Coronary artery (tissue), 2 donors: ENCODE results near the gene FGF7.

Experiments
- DNase-seq: peaks from one replicate; pipeline ENCODE4 v3.0.0-alpha.2; 2017; ENCODE audit warnings: low spot score
- H3K27ac ChIP-seq, 2 donors: fragments of 200-600 bp; sonication (generic); one replicate each; pipeline ENCODE4 v1.5.1; 2016 to 2019
- H3K4me3 ChIP-seq: fragments of 200-600 bp; sonication (generic); 2 replicates; pipeline ENCODE4 v1.5.1; 2016; ENCODE audit warnings: mild to moderate bottlenecking, moderate library complexity
- TF ChIP-seq, protein P1 (sequence below): fragments of 200-600 bp; sonication (generic); IDR thresholded peaks from one replicate; pipeline ENCODE4 v1.5.1; 2019; ENCODE audit warnings: antibody characterized with exemption

Gene FGF7

DNA sequence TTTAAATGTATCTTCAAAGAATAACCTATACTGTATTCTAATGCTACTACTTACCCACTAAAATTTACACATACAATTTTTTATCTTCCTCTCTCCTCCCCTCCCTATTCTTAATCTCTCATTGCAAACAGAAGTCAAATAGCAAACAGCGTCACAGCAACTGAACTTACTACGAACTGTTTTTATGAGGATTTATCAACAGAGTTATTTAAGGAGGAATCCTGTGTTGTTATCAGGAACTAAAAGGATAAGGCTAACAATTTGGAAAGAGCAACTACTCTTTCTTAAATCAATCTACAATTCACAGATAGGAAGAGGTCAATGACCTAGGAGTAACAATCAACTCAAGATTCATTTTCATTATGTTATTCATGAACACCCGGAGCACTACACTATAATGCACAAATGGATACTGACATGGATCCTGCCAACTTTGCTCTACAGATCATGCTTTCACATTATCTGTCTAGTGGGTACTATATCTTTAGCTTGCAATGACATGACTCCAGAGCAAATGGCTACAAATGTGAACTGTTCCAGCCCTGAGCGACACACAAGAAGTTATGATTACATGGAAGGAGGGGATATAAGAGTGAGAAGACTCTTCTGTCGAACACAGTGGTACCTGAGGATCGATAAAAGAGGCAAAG lies 984 bp downstream of the FGF7 start:
- peak overlapping the region; percentile 67 for H3K4me3 ChIP-seq
- no peak for DNase-seq
- H3K27ac ChIP-seq: peak overlapping the region in 1 of 2 donors; percentile 72
- TF ChIP-seq, protein P1, sequence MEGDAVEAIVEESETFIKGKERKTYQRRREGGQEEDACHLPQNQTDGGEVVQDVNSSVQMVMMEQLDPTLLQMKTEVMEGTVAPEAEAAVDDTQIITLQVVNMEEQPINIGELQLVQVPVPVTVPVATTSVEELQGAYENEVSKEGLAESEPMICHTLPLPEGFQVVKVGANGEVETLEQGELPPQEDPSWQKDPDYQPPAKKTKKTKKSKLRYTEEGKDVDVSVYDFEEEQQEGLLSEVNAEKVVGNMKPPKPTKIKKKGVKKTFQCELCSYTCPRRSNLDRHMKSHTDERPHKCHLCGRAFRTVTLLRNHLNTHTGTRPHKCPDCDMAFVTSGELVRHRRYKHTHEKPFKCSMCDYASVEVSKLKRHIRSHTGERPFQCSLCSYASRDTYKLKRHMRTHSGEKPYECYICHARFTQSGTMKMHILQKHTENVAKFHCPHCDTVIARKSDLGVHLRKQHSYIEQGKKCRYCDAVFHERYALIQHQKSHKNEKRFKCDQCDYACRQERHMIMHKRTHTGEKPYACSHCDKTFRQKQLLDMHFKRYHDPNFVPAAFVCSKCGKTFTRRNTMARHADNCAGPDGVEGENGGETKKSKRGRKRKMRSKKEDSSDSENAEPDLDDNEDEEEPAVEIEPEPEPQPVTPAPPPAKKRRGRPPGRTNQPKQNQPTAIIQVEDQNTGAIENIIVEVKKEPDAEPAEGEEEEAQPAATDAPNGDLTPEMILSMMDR: no peak

DNA sequence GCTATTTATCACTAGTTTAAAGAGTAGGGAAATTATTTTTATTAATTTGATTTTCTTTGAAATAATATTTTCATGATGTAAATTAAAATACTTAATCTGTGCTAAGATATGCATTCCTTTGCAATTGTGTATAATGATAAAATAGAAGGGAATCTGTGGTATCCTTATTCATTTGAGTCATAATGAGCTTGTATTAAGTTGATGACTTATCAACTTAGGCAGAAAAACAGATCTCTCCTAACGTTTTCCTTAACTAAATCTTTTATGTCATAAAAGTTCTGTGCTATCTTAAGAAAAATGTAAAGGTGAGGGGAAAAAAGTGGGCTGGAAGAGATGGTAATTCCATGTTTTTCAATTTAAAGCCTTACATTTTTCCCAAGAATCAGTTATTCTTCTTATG lies 1.9 kb downstream of the FGF7 start:
- H3K27ac ChIP-seq: no peak overlapping the region
- TF ChIP-seq, protein P1: no peak
- no peak for DNase-seq
- peak overlapping the region; percentile 67 for H3K4me3 ChIP-seq

DNA sequence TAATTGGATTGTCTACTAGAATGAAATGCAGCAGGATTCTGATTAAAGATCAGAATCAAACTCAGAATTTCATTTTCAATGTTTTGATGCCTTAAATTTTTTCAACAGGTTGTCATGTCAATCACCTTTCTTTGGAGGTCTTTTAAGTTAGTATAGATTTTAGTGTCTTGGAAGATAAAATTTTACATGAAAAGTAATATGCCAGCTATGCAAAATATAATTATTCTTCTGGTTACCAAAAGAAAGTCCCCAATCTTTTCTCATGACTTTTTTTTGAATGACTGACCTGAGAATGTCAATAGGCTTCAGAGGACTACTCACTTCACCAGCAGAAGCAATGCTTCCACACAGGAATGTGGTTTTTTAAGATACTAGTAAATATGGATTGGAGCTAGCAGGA lies 4.3 kb downstream of the FGF7 start:
- TF ChIP-seq, protein P1: no peak
- Histone ChIP-seq H3K4me3 (peak overlapping the region; percentile 67), H3K27ac (peak overlapping the region in 1 of 2 donors; percentile 16)

DNA sequence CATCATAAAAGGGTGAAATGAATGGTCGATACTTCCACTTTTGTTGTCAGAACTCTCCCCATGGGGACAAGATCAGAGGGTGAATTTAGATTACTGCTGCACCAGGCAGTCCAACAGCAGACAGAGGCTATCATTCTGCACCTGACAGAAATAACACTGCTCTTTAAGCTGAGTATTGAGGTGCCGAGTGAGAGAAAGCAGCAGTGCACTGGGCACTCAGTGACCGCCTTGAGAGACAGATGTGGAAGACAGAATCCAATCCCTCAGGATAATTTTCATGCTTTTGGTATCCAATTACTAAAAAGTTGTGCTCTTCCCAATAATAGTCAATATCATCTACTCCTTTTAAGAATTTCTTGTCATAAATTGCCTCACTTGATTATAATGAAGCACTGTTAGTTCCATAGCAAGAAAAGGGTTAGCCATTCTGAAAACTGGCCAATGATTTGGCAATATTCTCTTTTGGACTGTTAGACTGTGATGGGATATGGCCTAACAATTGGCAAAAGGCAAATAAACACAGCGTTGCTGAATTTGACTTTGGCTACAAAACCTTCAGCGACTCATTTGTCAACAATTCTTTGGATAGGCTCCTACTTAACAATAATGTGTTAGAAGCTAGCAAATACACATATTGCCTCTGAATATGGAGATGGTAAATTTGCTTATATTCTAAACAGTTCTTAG lies 5.5 kb downstream of the FGF7 start:
- no peak for DNase-seq
- H3K27ac ChIP-seq: peak overlapping the region in 1 of 2 donors; percentile 70
- peak overlapping the region; percentile 67 for H3K4me3 ChIP-seq
- TF ChIP-seq, protein P1: no peak

More for the DNA sequence above, 4.3 kb downstream of the FGF7 start:
- no peak for DNase-seq

DNA sequence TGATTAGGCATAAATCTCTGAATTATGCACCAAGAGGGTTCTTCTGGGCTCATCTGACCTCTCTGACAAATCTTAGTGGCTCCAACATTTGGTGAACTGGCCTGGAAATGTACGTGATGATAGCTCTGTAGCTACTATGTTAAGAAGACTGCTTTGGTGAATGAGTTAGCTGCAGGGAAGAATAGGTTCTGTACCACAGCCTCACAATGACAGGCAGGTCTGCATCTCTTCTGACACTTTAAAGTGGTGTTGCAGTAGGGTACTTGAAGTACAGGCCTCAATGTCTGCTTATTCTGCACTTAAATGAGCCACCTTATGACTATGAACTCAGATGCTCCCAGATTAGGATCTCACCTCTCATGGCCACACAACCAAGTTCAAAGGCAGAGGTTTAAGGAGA lies 7.0 kb downstream of the FGF7 start:
- DNase-seq: no peak
- no peak overlapping the region for H3K27ac ChIP-seq
- TF ChIP-seq, protein P1: no peak
- no peak overlapping the region for H3K4me3 ChIP-seq

DNA sequence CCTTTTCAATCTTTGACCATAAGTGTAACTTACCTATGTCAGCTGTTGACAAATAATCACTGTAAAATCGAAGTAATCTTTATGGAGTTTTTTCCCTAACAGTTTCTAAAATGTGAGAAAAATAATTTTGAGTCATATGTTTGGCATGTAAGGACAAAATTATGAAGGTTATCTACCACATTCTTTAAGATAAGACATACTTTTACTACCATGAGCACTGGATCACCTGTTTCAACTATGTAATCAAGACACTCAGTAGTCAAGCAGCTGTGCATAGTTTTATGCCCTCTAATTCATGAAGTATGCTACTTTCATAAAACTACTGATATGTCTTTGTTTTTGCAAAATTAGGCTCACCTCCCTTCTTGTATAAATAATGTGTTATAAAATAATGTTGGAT lies 12.1 kb downstream of the FGF7 start:
- DNase-seq: no peak
- TF ChIP-seq, protein P1: no peak
- no peak overlapping the region for H3K4me3 ChIP-seq
- H3K27ac ChIP-seq: no peak overlapping the region

DNA sequence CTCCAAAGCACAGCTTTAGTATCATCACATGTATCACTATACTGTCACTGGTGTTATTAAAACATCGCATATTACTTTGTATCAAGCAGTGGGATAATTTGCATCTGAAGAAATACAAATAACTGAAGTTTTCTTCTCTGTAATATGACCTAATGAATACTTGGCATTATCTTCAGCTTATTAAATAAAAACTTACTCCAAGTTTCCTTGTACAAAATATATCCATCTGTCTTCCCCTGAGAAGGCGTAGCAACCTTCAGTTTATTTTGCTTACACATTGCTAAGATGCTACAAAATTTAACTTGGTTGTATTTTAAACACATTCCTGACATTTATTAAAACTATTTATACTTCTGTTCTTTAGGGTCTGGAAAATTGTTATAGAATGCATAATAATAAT lies 13.7 kb downstream of the FGF7 start:
- Histone ChIP-seq H3K4me3 (peak overlapping the region; percentile 17), H3K27ac (no peak overlapping the region)
- TF ChIP-seq, protein P1: no peak
- no peak for DNase-seq
